Ascending aorta (tissue), 2 donors: ENCODE measurements around the gene LSM3. TPM values are rescaled to one million over a fixed set of nuclear protein-coding genes. Genes with fewer than 3 reads are reported as not detected.

Experiments
- DNase-seq, 2 donors: peaks; one replicate each; pipeline ENCODE4 v3.0.0-alpha.2; 2019; ENCODE audit warnings: low spot score in 2 of 2
- H3K27ac ChIP-seq, 2 donors: fragments of 200-600 bp; sonication (generic); one replicate each; pipeline ENCODE4 v1.5.1; 2016 to 2017; ENCODE audit warnings: mild to moderate bottlenecking in 1 of 2
- H3K27me3 ChIP-seq: fragments of 200-600 bp; sonication (generic); one replicate; pipeline ENCODE4 v1.5.1; 2017
- H3K36me3 ChIP-seq, 2 donors: fragments of 200-600 bp; sonication (generic); one replicate each; pipeline ENCODE4 v1.5.1; 2016
- H3K4me1 ChIP-seq, 2 donors: fragments of 200-600 bp; sonication (generic); one replicate each; pipeline ENCODE4 v1.5.1; 2016 to 2017; ENCODE audit warnings: mild to moderate bottlenecking in 1 of 2
- H3K4me3 ChIP-seq, 2 donors: fragments of 200-600 bp; sonication (generic); one replicate each; pipeline ENCODE4 v1.5.1; 2016 to 2017; ENCODE audit warnings: mild to moderate bottlenecking in 1 of 2
- H3K9me3 ChIP-seq, 2 donors: fragments of 200-600 bp; sonication (generic); one replicate each; pipeline ENCODE4 v1.5.1; 2016
- CTCF ChIP-seq, 3 experiments: fragments of 200-600 bp in 2 of 3; fragments of 450-650 bp in 1 of 3; sonication (generic) in 2 of 3; IDR thresholded peaks; one replicate each; pipeline ENCODE4 v1.5.1; 2016 to 2019; ENCODE audit warnings: antibody characterized with exemption in 3 of 3, mild to moderate bottlenecking in 1 of 3, moderate library complexity in 1 of 3
- intact Hi-C: fragments of 100-400 bp; cut with DNase I; formaldehyde crosslinking; loops from one replicate; pipeline ENCODE4 v1.15.1; 2023
- total RNA-seq: library from RNA; depleted of rRNA; stranded (reverse); fragments of >200 nt; gene quantifications from one replicate; pipeline ENCODE4 v1.1.0, GENCODE V29; 2016

Gene LSM3
- total RNA-seq, 1 donor from 2014 or later, result 3.9 TPM

- peaks cover 75 to 88% of the 10 kb centered on the region in 2 donors for H3K36me3 ChIP-seq
Observed at GRCh38 chr3:14169435-14169834, 9.2 kb upstream of the LSM3 start.

GRCh38 chr3:14169871-14170270 lies 8.7 kb upstream of the LSM3 start:
- intact Hi-C loops, result no loop called here
- no peaks in the 10 kb centered on the region for H3K4me1 ChIP-seq
- TF ChIP-seq CTCF (IDR thresholded peaks at IDR 0.05), result no peak
- H3K27me3 ChIP-seq, result no peaks in the 10 kb centered on the region
- H3K4me3 ChIP-seq, result no peak overlapping the region
- H3K9me3 ChIP-seq, result no peaks in the 10 kb centered on the region
- no peak for DNase-seq
- H3K27ac ChIP-seq, result no peak overlapping the region
- H3K36me3 ChIP-seq, result peaks cover 72 to 84% of the 10 kb centered on the region in 2 donors

More at GRCh38 chr3:14169435-14169834, 9.2 kb upstream of the LSM3 start:
- Histone ChIP-seq H3K27me3 (no peaks in the 10 kb centered on the region), H3K27ac (no peak overlapping the region), H3K4me3 (no peak overlapping the region), H3K4me1 (no peaks in the 10 kb centered on the region), H3K9me3 (no peaks in the 10 kb centered on the region)
- TF ChIP-seq CTCF (IDR thresholded peaks at IDR 0.05), result no peak
- intact Hi-C loops, result no loop called here
- DNase-seq, result no peak

DNA sequence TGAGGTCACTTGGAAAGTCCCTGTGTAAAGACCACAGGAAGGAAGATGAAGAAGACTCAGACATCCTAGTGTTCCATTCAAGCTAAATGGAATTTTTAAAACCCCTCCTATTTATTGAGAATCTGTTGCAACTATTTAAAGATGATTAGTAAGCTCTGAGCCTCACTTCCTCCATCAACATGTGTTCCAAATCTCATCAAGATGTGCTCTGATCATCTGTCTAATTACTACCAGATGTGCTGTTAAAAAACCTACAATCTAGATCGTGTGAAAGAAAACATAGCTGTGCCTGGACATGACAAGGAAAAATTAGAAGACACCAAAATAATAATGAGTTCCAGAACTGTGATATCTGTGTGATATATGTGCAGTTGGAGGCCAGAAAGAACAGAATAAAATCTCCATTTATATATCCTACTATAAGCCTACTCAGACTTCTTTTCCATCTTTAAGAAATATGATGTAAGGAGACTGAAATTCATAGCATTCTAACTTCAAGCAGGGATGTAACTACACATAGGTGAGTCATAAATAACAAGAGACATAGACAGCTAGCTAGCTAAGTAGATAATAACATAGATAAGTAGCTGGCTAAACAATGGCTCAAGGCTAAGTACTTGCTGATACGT lies 8.0 kb upstream of the LSM3 start:
- peaks cover 0 to 3% of the 10 kb centered on the region in 2 donors for H3K4me1 ChIP-seq
- DNase-seq, result no peak
- no peaks in the 10 kb centered on the region for H3K27me3 ChIP-seq
- H3K36me3 ChIP-seq, result peaks cover 64 to 76% of the 10 kb centered on the region in 2 donors
- intact Hi-C loops, result no loop called here
- TF ChIP-seq CTCF (IDR thresholded peaks at IDR 0.05), result no peak
- H3K27ac ChIP-seq, result no peak overlapping the region
- no peak overlapping the region for H3K4me3 ChIP-seq
- H3K9me3 ChIP-seq, result no peaks in the 10 kb centered on the region

DNA sequence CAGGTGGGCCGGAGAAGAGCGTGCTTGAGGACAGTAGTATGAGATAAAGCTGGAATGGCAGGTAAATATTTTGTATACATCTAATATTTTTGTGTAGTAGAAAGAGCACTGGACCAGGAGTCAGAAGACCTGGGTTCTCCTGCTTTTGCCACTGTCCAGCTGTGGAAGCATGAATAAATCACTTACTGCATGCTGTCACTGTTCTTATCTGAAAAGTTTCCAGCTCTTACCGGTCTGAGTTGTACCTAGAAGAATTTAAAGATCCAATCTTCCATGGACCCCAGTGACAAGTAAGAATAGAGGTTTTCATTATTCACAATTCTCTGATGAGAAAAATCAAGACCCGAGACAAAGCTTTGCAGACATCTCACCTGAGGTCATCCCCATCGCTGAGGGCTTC lies 6.1 kb upstream of the LSM3 start:
- Histone ChIP-seq H3K4me3 (no peak overlapping the region), H3K4me1 (peaks cover 0 to 19% of the 10 kb centered on the region in 2 donors), H3K9me3 (no peaks in the 10 kb centered on the region), H3K27ac (no peak overlapping the region), H3K27me3 (no peaks in the 10 kb centered on the region), H3K36me3 (peaks cover 46 to 57% of the 10 kb centered on the region in 2 donors)
- DNase-seq, result no peak
- intact Hi-C loops, result no loop called here
- no peak for TF ChIP-seq CTCF (IDR thresholded peaks at IDR 0.05)

GRCh38 chr3:14174483-14174882 lies 4.1 kb upstream of the LSM3 start:
- Histone ChIP-seq H3K4me3 (no peak overlapping the region), H3K27me3 (no peaks in the 10 kb centered on the region), H3K9me3 (no peaks in the 10 kb centered on the region), H3K36me3 (peaks cover 30 to 37% of the 10 kb centered on the region in 2 donors), H3K4me1 (peaks cover 0 to 27% of the 10 kb centered on the region in 2 donors), H3K27ac (no peak overlapping the region)
- intact Hi-C loops, result no loop called here
- no peak for DNase-seq
- no peak for TF ChIP-seq CTCF (IDR thresholded peaks at IDR 0.05)
